ENCODE results near the gene OR2H1.
"Not testable (repeated sequence)": the region's sequence is repeated elsewhere in the genome, so short reads cannot be mapped to it uniquely, and the experiment has no call there.

GRCh38 chr6:29444031-29444430, 12.9 kb upstream of the OR2H1 start:
- not testable (repeated sequence) for TF ChIP-seq CTCF (IDR thresholded peaks at IDR 0.05; ENCODE audit: low read depth, low read length, poor library complexity, severe bottlenecking); EZH2phosphoT487 (IDR thresholded peaks at IDR 0.05; ENCODE audit: borderline replicate concordance, low read length)
